ENCODE data around the gene SORBS2.

- TF ChIP-seq CTCF (conservative IDR thresholded peaks at IDR 0.05 in 1 of 2, IDR thresholded peaks at IDR 0.05 in 1 of 2; ENCODE audit: low read depth in 1 of 2, low read length in 2 of 2) (no peak), EZH2 (IDR thresholded peaks at IDR 0.05; ENCODE audit: low read length, missing control alignments) (no peak)
Observed at GRCh38 chr4:185744488-185744862, 67.5 kb downstream of the SORBS2 start.

All from fibroblast of lung (primary cell).